Measurements from ENCODE around the gene ANKUB1. TPM values are rescaled to one million over a fixed set of nuclear protein-coding genes. Genes with fewer than 3 reads are reported as not detected.
"Not testable (repeated sequence)": the region's sequence is repeated elsewhere in the genome, so short reads cannot be mapped to it uniquely, and the experiment has no call there.

The ANKUB1 gene, protein sequence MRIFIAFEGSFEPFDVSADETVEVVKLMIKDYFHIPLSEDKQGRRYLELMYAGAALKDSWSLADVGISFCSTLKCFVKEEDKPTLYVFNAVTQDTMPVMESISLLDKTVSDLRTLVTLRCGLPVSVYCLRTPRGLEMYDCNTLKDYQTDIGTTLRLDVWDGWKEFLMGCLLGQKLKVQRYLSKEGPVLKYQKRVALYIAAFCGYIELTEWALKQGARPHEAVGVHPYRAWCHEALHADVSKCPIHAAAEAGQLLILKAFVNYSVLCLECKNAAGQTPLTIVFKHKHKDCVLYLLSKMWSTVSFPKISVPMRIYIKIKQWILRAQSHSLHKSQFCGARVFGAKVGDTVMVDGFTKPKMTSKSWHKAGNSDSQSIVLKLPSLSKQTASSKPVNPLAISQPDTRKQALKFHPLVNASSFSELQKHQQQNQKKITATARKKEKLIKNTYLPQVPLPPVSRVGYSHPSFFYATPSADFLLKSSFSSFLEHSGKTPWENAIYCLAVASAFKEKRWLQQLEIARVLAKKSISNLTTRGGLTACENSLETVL
- 1 to 10 TPM in 1 of 2 donors, not detected in 1; 2.2 TPM for total RNA-seq
- polyA plus RNA-seq (ENCODE audit: insufficient read length in 6 of 6), result 1 to 10 TPM in 1 of 6 donors, under 1 TPM in 5; 0.14 to 1.1 (median 0.40) TPM
- long read RNA-seq, donor 1, partial matches to known transcripts, result 59 of 77 reads
- long read RNA-seq, donor 1, other reads (novel, unspliced or antisense), result 18 of 77 reads
- long read RNA-seq, donor 2, partial matches to known transcripts, result 98 of 117 reads
- long read RNA-seq, donor 2, other reads (novel, unspliced or antisense), result 19 of 117 reads
- long read RNA-seq, donor 3, result 0 reads
- long read RNA-seq, donor 4, result 0 reads
- long read RNA-seq, donor 5, result 0 reads
- long read RNA-seq, donor 6, result 0 reads
- long read RNA-seq, donor 7, result 0 reads
- long read RNA-seq, donor 8, partial matches to known transcripts, result 29 of 34 reads
- long read RNA-seq, donor 8, other reads (novel, unspliced or antisense), result 5 of 34 reads
- long read RNA-seq, donor 9, result 0 reads
- long read RNA-seq, donor 10, result 0 reads
- long read RNA-seq, donor 11, partial matches to known transcripts, result 86 of 125 reads
- long read RNA-seq, donor 11, other reads (novel, unspliced or antisense), result 38 of 125 reads
- long read RNA-seq, donor 12, partial matches to known transcripts, result 0 of 15 reads
- long read RNA-seq, donor 12, other reads (novel, unspliced or antisense), result 15 of 15 reads

DNA sequence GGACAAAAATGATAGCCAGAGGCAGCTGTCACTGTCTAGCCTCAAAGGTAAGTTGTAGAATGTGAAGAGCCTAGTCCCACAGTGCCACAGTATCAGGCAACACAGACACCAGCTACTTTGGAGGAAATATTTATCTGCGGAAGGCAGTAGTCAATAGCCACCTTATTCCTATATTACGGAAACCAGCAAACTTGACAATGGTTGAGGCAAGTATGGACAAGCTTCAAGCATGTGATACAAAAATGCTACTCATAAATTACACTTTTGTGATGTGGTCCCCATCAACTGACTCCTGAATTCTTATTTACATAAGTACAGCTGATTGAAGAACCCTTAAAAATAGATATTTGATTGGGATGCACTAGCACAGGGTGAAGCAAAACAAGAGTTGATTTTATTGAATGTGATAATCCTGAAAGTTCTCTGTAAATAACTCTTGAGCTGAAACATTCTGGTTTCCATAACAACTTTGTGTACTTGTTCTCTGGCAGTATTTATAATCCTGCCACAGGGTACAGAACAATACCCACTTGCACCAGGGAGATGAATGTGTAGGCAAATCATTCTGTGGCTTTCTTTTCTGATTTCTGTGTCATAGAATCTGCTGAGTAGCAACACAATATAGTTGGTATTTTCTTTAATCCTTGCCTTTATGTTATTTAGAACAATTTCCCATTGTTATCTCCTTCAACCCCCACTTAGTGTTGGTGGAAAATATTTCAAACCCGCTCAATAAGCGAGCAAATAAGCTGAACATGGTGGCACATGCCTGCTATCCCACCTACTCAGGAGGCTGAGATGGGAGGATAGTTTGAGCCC is at the start of gene ANKUB1:
TSS of gene ANKUB1 (minus strand) at position 103 of the 819 bp plus-strand sequence. CDS start 188 bp downstream, outside the sequence.
- H3K36me3 ChIP-seq, result no peaks in the 10 kb centered on the region
- no peaks in the 10 kb centered on the region for H3K9me3 ChIP-seq
- no peaks in the 10 kb centered on the region for H3K27me3 ChIP-seq
- no peak within 1 kb of the TSS for H3K27ac ChIP-seq
- DNase-seq (no peak), ATAC-seq (no peak)
- intact Hi-C loops (cut with DNase I), result no loop called here
- H3K4me1 ChIP-seq, result no peaks in the 10 kb centered on the region
- TF ChIP-seq, protein P1, sequence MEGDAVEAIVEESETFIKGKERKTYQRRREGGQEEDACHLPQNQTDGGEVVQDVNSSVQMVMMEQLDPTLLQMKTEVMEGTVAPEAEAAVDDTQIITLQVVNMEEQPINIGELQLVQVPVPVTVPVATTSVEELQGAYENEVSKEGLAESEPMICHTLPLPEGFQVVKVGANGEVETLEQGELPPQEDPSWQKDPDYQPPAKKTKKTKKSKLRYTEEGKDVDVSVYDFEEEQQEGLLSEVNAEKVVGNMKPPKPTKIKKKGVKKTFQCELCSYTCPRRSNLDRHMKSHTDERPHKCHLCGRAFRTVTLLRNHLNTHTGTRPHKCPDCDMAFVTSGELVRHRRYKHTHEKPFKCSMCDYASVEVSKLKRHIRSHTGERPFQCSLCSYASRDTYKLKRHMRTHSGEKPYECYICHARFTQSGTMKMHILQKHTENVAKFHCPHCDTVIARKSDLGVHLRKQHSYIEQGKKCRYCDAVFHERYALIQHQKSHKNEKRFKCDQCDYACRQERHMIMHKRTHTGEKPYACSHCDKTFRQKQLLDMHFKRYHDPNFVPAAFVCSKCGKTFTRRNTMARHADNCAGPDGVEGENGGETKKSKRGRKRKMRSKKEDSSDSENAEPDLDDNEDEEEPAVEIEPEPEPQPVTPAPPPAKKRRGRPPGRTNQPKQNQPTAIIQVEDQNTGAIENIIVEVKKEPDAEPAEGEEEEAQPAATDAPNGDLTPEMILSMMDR (IDR thresholded peaks at IDR 0.05), result no peak
- no peak within 1 kb of the TSS for H3K4me3 ChIP-seq

GRCh38 chr3:149839896-149840295 is 47.5 kb upstream of the ANKUB1 start:
- Histone ChIP-seq H3K4me1 (peaks cover 0 to 12% of the 10 kb centered on the region in 2 donors), H3K27ac (no peak overlapping the region), H3K4me3 (no peak overlapping the region), H3K9me3 (peaks cover 0 to 17% of the 10 kb centered on the region in 2 donors), H3K36me3 (peaks cover 0 to 9% of the 10 kb centered on the region in 2 donors), H3K27me3 (no peaks in the 10 kb centered on the region)
- DNase-seq (no peak), ATAC-seq (peak; percentile 48)
- TF ChIP-seq, protein P1 (IDR thresholded peaks at IDR 0.05), result no peak
- intact Hi-C loops (cut with DNase I), result no loop called here

- ATAC-seq; H3K4me3 ChIP-seq; H3K36me3 ChIP-seq; H3K27ac ChIP-seq; intact Hi-C loops (cut with DNase I); DNase-seq; H3K27me3 ChIP-seq; H3K4me1 ChIP-seq: not testable (repeated sequence)
- H3K9me3 ChIP-seq, result peaks cover 0 to 22% of the 10 kb centered on the region in 2 donors
Observed at GRCh38 chr3:149839469-149839868, 47.1 kb upstream of the ANKUB1 start.

DNA sequence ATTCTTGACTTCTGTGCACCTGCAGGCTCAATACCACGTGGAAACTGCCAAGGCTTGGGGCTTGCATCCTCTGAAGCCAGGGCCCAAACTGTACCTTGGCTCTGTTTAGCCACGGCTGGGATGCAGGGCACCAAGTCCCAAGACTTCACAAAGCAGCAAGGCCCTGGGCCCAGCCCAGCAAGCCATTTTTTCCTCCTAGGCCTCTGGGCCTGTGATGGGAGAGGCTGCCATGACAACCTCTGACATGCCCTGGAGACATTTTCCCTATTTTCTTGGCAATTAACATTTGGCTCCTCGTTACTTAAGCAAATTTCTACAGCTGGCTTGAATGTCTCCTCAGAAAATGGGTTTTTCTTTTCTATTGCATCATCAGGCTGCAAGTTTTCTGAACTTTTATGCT is 46.1 kb upstream of the ANKUB1 start:
- H3K27me3 ChIP-seq; intact Hi-C loops (cut with DNase I); H3K27ac ChIP-seq; DNase-seq; ATAC-seq; H3K4me1 ChIP-seq; H3K36me3 ChIP-seq; H3K4me3 ChIP-seq: not testable (repeated sequence)
- H3K9me3 ChIP-seq, result peaks cover 0 to 31% of the 10 kb centered on the region in 2 donors

GRCh38 chr3:149833241-149833640 is 40.9 kb upstream of the ANKUB1 start:
- DNase-seq (no peak), ATAC-seq (no peak)
- intact Hi-C loops (cut with DNase I), result no loop called here
- no peaks in the 10 kb centered on the region for H3K27me3 ChIP-seq
- no peak overlapping the region for H3K4me3 ChIP-seq
- TF ChIP-seq, protein P1 (IDR thresholded peaks at IDR 0.05), result no peak
- peaks cover 0 to 5% of the 10 kb centered on the region in 2 donors for H3K4me1 ChIP-seq
- H3K9me3 ChIP-seq, result peaks cover 0 to 59% of the 10 kb centered on the region in 2 donors
- peaks cover 0 to 5% of the 10 kb centered on the region in 2 donors for H3K36me3 ChIP-seq
- no peak overlapping the region for H3K27ac ChIP-seq

Data from left lung (tissue), 14 donors.